Stomach (tissue), 4 donors: Measurements from ENCODE around the gene RIN3.

ENCODE experiments used
- POLR2A ChIP-seq, 4 donors: fragments of 450-650 bp; IDR thresholded peaks; one replicate each; pipeline ENCODE4 v1.6.1; 2016; ENCODE audit warnings: antibody characterized with exemption in 4 of 4, control low read depth in 2 of 4, mild to moderate bottlenecking in 1 of 4, moderate library complexity in 1 of 4
- POLR2AphosphoS5 ChIP-seq, 3 donors: sonication (generic); formaldehyde crosslinking; IDR thresholded peaks; one replicate each; pipeline ENCODE4 v1.6.1; 2016; ENCODE audit warnings: antibody characterized with exemption in 3 of 3
- TF ChIP-seq, protein P1 (sequence below), 7 experiments: fragments of 450-650 bp in 4 of 7; fragments of 200-600 bp in 3 of 7; sonication (generic) in 3 of 7; IDR thresholded peaks; one replicate each; pipeline ENCODE4 v1.5.1; 2016 to 2019; ENCODE audit warnings: antibody characterized with exemption in 7 of 7, control low read depth in 2 of 7, mild to moderate bottlenecking in 1 of 7

DNA sequence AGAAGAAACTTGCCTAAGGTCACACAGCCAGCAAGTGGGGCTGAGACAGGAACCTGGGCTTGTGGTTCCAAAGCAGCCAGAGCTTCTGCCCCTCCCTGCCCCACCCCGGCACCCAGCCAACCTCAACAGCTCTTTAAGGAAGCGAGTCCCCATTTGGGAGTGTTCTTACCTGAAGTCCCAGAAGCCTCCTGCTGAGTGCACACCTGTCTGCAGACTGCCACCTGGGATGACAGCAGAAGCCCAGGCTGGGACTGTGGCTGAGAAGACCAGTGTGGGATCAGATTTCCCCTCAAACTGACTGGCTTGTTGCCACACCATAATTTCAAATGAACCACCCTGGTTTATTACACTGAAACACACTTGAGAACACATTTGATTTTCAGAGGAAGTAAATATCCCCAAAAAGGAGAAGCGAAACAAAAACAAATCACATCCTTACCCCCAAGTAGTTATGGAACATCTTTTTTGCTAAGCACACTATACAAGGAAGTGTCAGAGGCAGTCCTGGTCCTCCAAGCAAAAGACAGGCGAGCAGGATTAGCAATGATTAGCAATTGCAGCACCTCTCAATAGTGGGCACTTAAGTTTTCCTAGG, 6.3 kb upstream of the RIN3 start:
- TF ChIP-seq POLR2A (IDR thresholded peaks at IDR 0.05) = no peak
- TF ChIP-seq, protein P1, sequence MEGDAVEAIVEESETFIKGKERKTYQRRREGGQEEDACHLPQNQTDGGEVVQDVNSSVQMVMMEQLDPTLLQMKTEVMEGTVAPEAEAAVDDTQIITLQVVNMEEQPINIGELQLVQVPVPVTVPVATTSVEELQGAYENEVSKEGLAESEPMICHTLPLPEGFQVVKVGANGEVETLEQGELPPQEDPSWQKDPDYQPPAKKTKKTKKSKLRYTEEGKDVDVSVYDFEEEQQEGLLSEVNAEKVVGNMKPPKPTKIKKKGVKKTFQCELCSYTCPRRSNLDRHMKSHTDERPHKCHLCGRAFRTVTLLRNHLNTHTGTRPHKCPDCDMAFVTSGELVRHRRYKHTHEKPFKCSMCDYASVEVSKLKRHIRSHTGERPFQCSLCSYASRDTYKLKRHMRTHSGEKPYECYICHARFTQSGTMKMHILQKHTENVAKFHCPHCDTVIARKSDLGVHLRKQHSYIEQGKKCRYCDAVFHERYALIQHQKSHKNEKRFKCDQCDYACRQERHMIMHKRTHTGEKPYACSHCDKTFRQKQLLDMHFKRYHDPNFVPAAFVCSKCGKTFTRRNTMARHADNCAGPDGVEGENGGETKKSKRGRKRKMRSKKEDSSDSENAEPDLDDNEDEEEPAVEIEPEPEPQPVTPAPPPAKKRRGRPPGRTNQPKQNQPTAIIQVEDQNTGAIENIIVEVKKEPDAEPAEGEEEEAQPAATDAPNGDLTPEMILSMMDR (IDR thresholded peaks at IDR 0.05) = no peak
- TF ChIP-seq POLR2AphosphoS5 (IDR thresholded peaks at IDR 0.05) = no peak
